ENCODE results near the gene DECR2. TPM values are rescaled to one million over a fixed set of nuclear protein-coding genes. Genes with fewer than 3 reads are reported as not detected.
A peak's percentile ranks its signal among the peaks of the same experiment; 100 is the strongest.
"Not testable (repeated sequence)": the region's sequence is repeated elsewhere in the genome, so short reads cannot be mapped to it uniquely, and the experiment has no call there.

Gene DECR2
- polyA plus RNA-seq, 3 donors from 2014 or later, result 3.6 to 12.9 (median 5.4) TPM

- Mint-ChIP-seq H3K4me3 (no peak overlapping the region), H3K4me1 (no peaks in the 10 kb centered on the region), H3K9me3 (no peaks in the 10 kb centered on the region), H3K27ac (no peak overlapping the region), H3K27me3 (ENCODE audit: low read depth in 3 of 3) (no peaks in the 10 kb centered on the region), H3K36me3 (no peaks in the 10 kb centered on the region)
- DNase-seq, result no peak
These were observed 9.0 kb downstream of the DECR2 start for GRCh38 chr16:410516-411178.

DNA sequence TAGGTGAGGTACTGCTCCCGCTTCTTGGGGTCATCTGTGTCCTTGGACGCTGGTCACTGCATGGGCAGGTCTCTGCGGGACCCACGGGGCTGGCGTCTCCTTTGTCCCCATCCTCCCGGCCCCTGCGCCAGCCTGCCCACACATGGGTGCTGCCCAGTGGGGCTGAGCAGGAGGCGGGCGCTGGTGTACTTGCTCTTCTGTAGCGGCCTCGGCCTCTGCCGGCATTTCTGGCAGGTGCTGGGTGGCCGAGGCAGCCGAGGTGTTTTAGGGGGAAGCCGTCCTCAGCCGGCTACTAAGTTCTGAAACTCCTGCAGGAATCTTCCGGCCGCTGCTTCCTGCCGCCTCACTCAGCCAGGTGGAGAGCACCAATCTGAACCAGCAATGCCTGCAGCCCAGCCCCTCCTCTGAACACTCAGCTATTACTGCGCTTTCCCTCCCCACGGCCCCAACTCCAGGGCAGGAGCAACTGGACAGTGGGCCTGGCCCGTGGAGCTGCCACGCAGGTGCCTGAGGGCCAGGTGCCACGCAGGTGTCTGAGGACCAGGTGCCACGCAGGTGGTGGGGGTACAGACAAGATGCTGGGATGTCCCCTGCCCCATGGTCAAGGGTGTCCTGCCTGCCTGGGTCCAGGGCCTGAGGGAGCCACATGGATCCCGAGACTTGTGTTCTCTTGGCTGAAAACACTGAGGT lies 10.0 kb downstream of the DECR2 start:
- DNase-seq, result no peak
- no peak overlapping the region for H3K4me3 Mint-ChIP-seq
- no peaks in the 10 kb centered on the region for H3K4me1 Mint-ChIP-seq

GRCh38 chr16:414395-415169 lies 12.9 kb downstream of the DECR2 start:
- Mint-ChIP-seq H3K9me3 (no peaks in the 10 kb centered on the region), H3K36me3 (no peaks in the 10 kb centered on the region), H3K27ac (no peak overlapping the region), H3K27me3 (ENCODE audit: low read depth in 3 of 3) (peaks cover 0 to 2% (median 0%) of the 10 kb centered on the region in 3 donors), H3K4me1 (no peaks in the 10 kb centered on the region), H3K4me3 (no peak overlapping the region)
- DNase-seq, result no peak

More for the DNA sequence above, 10.0 kb downstream of the DECR2 start:
- no peak overlapping the region for H3K27ac Mint-ChIP-seq
- H3K36me3 Mint-ChIP-seq, result no peaks in the 10 kb centered on the region
- no peaks in the 10 kb centered on the region for H3K9me3 Mint-ChIP-seq
- no peaks in the 10 kb centered on the region for H3K27me3 Mint-ChIP-seq (ENCODE audit: low read depth in 3 of 3)

GRCh38 chr16:415170-415498 lies 13.4 kb downstream of the DECR2 start:
- not testable (repeated sequence) for H3K27ac Mint-ChIP-seq, DNase-seq

GRCh38 chr16:422179-422578 lies 20.5 kb downstream of the DECR2 start:
- not testable (repeated sequence) for H3K9me3 Mint-ChIP-seq; H3K27me3 Mint-ChIP-seq (ENCODE audit: low read depth in 3 of 3); DNase-seq; H3K4me3 Mint-ChIP-seq; H3K36me3 Mint-ChIP-seq; H3K27ac Mint-ChIP-seq
- peaks cover 13 to 15% of the 10 kb centered on the region in 2 donors for H3K4me1 Mint-ChIP-seq

More at GRCh38 chr16:415170-415498, 13.4 kb downstream of the DECR2 start:
- H3K9me3 Mint-ChIP-seq; H3K36me3 Mint-ChIP-seq; H3K27me3 Mint-ChIP-seq (ENCODE audit: low read depth in 3 of 3); H3K4me3 Mint-ChIP-seq; H3K4me1 Mint-ChIP-seq: not testable (repeated sequence)

DNA sequence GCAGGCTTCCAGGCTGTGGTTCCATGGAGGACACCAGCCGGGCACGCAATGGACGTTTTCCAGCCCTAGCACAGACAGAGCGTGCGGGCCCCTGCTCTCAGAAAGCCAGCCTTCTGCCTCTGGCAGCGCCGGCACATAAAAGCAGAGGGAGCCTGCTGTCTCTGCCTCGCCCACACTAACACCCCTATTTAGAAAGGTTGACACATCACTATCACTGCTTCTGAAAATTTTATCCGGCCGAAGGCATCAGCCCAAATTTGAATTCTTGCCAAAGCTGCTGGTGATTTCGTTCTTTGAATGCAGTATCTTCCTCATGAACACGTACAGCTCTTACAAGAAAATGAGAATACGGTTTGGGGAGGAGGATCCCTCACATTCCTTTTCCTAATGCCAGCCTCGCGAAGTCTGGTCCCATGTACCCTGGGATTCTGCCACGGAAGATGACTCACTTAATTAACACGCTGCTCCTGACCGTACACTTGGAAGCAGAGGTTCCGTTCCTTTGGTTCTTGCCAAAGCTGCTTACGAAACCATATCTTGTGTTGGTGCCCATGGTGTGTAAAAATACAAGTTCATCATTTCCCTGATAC lies 22.4 kb downstream of the DECR2 start:
- Mint-ChIP-seq H3K27me3 (ENCODE audit: low read depth in 3 of 3) (peaks cover 3 to 4% (median 3%) of the 10 kb centered on the region in 3 donors), H3K4me1 (peaks cover 30 to 32% of the 10 kb centered on the region in 2 donors), H3K9me3 (no peaks in the 10 kb centered on the region), H3K27ac (peak overlapping the region; percentile 23 to 89 (median 78)), H3K4me3 (peak overlapping the region; percentile 85 to 90 (median 89)), H3K36me3 (peaks cover 0 to 5% (median 0%) of the 10 kb centered on the region in 3 donors)
- DNase-seq, result no peak

DNA sequence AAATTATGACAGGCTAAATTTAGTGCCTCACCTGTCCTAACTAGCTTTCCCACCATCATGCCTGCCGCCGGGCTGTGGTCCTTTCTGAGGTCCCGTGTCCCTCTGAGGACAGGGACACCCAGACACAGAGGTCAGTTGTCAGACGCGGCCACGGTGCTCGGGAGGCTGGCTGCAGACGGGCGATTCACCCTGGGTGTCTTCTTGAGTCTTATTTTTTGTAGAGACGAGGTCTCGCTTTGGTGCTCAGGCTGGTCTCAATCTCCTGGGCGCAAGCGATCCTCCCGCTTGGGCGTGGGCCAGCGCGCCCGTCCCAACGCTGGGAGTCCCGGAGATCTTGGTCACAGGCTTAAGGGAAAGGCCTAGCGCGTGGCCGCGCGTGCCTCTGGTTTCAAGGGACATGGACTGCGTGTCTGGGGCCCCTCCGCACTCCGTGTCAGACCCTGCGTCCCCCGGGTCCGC lies 23.0 kb downstream of the DECR2 start:
- H3K27ac Mint-ChIP-seq, result peak overlapping the region; percentile 23 to 89 (median 78)
- peaks cover 3 to 4% (median 3%) of the 10 kb centered on the region in 3 donors for H3K27me3 Mint-ChIP-seq (ENCODE audit: low read depth in 3 of 3)
- peaks cover 32% of the 10 kb centered on the region in 2 donors for H3K4me1 Mint-ChIP-seq
- no peak for DNase-seq
- peak overlapping the region; percentile 85 to 90 (median 89) for H3K4me3 Mint-ChIP-seq
- no peaks in the 10 kb centered on the region for H3K9me3 Mint-ChIP-seq
- H3K36me3 Mint-ChIP-seq, result peaks cover 0 to 5% (median 0%) of the 10 kb centered on the region in 3 donors

- Mint-ChIP-seq H3K27ac (peak within 1 kb of the TSS; percentile 86 to 97 (median 92)), H3K4me1 (peaks cover 32% of the 10 kb centered on the region in 2 donors), H3K9me3 (no peaks in the 10 kb centered on the region), H3K4me3 (peak within 1 kb of the TSS; percentile 85 to 90 (median 89)), H3K36me3 (peaks cover 0 to 5% (median 0%) of the 10 kb centered on the region in 3 donors), H3K27me3 (ENCODE audit: low read depth in 3 of 3) (peaks cover 3 to 4% (median 3%) of the 10 kb centered on the region in 3 donors)
- DNase-seq, result peak; percentile 86 to 88 (median 88)
These were observed 23.5 kb downstream of the DECR2 start, which contains the start of gene RAB11FIP3 for GRCh38 chr16:425082-425718. TSS of gene RAB11FIP3 (plus strand) at chr16:425649. CDS start at chr16:426007, 358 bp downstream.

DNA sequence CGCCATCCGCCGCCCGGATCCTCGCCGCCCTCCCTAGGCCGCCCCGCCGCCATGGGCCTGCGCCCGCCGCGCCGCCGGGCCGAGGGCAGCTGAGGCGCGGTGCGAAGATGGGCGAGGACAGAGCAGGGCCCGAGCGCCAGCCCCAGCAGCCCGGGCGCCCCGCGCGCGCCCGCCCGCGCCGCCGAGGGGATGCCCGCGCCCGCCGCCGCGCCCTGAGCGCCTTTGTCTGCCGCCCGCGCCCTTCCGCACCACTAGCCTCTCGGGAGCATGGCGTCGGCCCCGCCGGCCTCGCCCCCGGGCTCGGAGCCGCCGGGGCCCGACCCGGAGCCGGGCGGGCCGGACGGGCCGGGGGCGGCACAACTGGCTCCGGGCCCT lies 24.0 kb downstream of the DECR2 start:
- no peaks in the 10 kb centered on the region for H3K9me3 Mint-ChIP-seq
- peaks cover 3 to 4% (median 3%) of the 10 kb centered on the region in 3 donors for H3K27me3 Mint-ChIP-seq (ENCODE audit: low read depth in 3 of 3)
- DNase-seq, result no peak
- peak overlapping the region; percentile 85 to 90 (median 89) for H3K4me3 Mint-ChIP-seq
- peaks cover 32% of the 10 kb centered on the region in 2 donors for H3K4me1 Mint-ChIP-seq
- H3K36me3 Mint-ChIP-seq, result peaks cover 0 to 5% (median 0%) of the 10 kb centered on the region in 3 donors
- H3K27ac Mint-ChIP-seq, result peak overlapping the region in 3 of 6 donors; percentile 74 to 94 (median 89)

DNA sequence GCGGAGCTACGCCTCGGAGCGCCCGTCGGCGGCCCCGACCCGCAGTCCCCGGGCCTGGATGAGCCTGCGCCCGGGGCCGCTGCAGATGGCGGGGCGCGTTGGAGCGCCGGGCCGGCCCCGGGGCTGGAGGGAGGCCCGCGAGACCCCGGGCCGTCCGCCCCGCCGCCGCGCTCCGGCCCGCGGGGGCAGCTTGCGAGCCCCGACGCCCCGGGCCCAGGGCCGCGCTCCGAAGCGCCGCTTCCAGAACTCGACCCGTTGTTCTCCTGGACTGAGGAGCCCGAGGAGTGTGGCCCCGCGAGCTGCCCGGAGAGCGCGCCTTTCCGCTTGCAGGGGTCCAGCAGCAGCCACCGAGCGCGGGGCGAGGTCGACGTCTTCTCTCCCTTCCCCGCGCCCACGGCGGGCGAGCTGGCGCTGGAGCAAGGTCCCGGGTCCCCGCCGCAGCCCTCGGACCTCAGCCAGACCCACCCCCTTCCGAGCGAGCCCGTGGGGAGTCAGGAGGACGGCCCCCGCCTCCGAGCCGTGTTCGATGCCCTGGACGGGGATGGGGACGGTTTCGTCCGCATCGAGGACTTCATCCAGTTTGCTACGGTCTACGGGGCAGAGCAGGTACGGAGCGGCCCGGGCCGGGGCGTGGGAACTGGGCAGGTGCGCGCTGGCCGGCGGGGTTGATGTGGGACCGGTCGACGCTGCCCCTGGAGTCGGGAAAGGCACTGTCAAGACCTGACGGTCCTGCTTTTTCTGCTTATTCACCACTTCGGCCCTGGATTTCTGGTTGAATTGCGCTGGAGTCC lies 24.6 kb downstream of the DECR2 start:
- Mint-ChIP-seq H3K4me1 (peaks cover 32% of the 10 kb centered on the region in 2 donors), H3K36me3 (peaks cover 0 to 5% (median 0%) of the 10 kb centered on the region in 3 donors), H3K27me3 (ENCODE audit: low read depth in 3 of 3) (peaks cover 3 to 4% (median 3%) of the 10 kb centered on the region in 3 donors), H3K9me3 (no peaks in the 10 kb centered on the region), H3K27ac (peak overlapping the region; percentile 48 to 90 (median 81)), H3K4me3 (peak overlapping the region; percentile 84 to 88 (median 87))
- DNase-seq, result no peak

GRCh38 chr16:426906-427249 lies 25.2 kb downstream of the DECR2 start:
- DNase-seq, result no peak
- peaks cover 3 to 4% (median 3%) of the 10 kb centered on the region in 3 donors for H3K27me3 Mint-ChIP-seq (ENCODE audit: low read depth in 3 of 3)

DNA sequence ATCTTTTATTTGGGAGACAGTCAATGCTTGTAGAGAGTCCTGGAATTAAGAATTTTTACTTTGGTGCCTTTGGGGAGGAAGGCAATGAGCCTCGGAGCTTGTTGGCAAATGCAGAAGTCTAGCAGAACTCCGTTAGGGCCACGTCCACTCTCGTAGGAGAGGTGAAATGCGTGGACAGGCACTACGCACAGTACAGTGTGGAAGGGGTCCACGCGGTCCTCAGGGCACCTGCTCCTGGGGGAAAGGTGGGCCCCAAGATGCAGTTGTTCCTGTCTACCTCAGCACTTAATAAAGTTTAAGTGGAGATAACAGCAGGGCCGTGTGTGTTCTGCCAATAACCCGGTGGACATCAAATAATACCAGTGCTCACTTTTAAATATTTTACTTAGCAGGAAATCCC lies 25.6 kb downstream of the DECR2 start:
- peak overlapping the region; percentile 84 to 88 (median 87) for H3K4me3 Mint-ChIP-seq
- H3K27me3 Mint-ChIP-seq (ENCODE audit: low read depth in 3 of 3), result peaks cover 3 to 4% (median 3%) of the 10 kb centered on the region in 3 donors
- H3K9me3 Mint-ChIP-seq, result no peaks in the 10 kb centered on the region
- H3K36me3 Mint-ChIP-seq, result peaks cover 0 to 5% (median 0%) of the 10 kb centered on the region in 3 donors
- no peak for DNase-seq
- peaks cover 32 to 33% of the 10 kb centered on the region in 2 donors for H3K4me1 Mint-ChIP-seq
- peak overlapping the region; percentile 52 to 90 (median 76) for H3K27ac Mint-ChIP-seq

More at GRCh38 chr16:426906-427249, 25.2 kb downstream of the DECR2 start:
- Mint-ChIP-seq H3K4me3 (peak overlapping the region; percentile 84 to 88 (median 87)), H3K27ac (peak overlapping the region; percentile 68 to 90 (median 81)), H3K4me1 (peaks cover 32 to 33% of the 10 kb centered on the region in 2 donors), H3K36me3 (peaks cover 0 to 5% (median 0%) of the 10 kb centered on the region in 3 donors), H3K9me3 (no peaks in the 10 kb centered on the region)
